Measurements from ENCODE around the gene DCAF15.

DNA sequence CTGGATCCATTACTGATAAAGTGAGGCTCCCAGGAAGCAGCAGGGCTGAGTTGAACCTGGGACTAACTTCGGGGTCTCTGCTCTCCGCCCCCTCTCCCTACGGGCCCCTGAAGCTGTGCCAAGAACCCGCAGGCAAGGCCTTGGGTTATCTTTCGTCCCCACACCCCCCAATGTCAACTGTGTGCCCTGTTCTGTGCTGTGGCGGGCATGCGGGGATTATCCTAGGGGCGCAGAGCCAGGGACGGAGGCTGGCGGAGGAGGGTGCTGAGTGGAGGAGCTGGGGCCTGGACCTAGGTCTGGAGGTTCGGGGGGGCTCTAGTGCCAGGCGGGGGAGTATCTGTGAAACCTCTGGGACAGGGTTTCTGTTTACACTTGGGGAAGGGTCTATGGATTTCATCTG, 27.4 kb downstream of the DCAF15 start:
- TF ChIP-seq, protein P1, sequence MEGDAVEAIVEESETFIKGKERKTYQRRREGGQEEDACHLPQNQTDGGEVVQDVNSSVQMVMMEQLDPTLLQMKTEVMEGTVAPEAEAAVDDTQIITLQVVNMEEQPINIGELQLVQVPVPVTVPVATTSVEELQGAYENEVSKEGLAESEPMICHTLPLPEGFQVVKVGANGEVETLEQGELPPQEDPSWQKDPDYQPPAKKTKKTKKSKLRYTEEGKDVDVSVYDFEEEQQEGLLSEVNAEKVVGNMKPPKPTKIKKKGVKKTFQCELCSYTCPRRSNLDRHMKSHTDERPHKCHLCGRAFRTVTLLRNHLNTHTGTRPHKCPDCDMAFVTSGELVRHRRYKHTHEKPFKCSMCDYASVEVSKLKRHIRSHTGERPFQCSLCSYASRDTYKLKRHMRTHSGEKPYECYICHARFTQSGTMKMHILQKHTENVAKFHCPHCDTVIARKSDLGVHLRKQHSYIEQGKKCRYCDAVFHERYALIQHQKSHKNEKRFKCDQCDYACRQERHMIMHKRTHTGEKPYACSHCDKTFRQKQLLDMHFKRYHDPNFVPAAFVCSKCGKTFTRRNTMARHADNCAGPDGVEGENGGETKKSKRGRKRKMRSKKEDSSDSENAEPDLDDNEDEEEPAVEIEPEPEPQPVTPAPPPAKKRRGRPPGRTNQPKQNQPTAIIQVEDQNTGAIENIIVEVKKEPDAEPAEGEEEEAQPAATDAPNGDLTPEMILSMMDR (IDR thresholded peaks at IDR 0.05 in 4 of 5, conservative IDR thresholded peaks at IDR 0.05 in 1 of 5), result no peak
- TF ChIP-seq POLR2A (IDR thresholded peaks at IDR 0.05), result no peak
